Measurements from ENCODE around the gene SCNN1G. TPM values are rescaled to one million over a fixed set of nuclear protein-coding genes. Genes with fewer than 3 reads are reported as not detected.

SCNN1G gene
- total and polyA plus RNA-seq, 2 of the 4 experiments (the other 2 are of a cell fraction), result not detected

- intact Hi-C loops (cut with micrococcal nuclease) (no loop called here), in situ Hi-C loops (cut with MboI; ENCODE audit: low sequenced_read_pairs) (no loop called here), dilution Hi-C loops (cut with HindIII; ENCODE audit: low sequenced_read_pairs, unreplicated experiment) (no loop called here)
- Histone ChIP-seq H3K27me3 (ENCODE audit: control insufficient read depth, insufficient read depth, low read length) (peaks cover 1% of the 10 kb centered on the region; the same call in 1 of the 2 replicates), H3K9ac (ENCODE audit: low read depth, low read length) (no peak overlapping the region), H2BK20ac (ENCODE audit: low read depth, low read length) (no peak overlapping the region), H2BK15ac (ENCODE audit: low read depth, low read length) (no peak overlapping the region), H4K5ac (ENCODE audit: low read depth, low read length) (no peak overlapping the region), H3K4me1 (ENCODE audit: control insufficient read depth, insufficient read depth, low read length) (no peaks in the 10 kb centered on the region), H2AFZ (replicated peaks; ENCODE audit: low read length, poor library complexity) (no peak overlapping the region), H4K20me1 (ENCODE audit: insufficient read depth, low read length) (no peaks in the 10 kb centered on the region), H3K9me1 (ENCODE audit: insufficient read depth, low read length) (no peaks in the 10 kb centered on the region), H3K4me3 (ENCODE audit: insufficient read depth, low read depth, low read length) (no peak overlapping the region), H3K23ac (ENCODE audit: low read depth, low read length) (no peak overlapping the region), H4K8ac (ENCODE audit: low read depth in 2 of 2, low read length in 2 of 2) (no peak overlapping the region), H2BK5ac (ENCODE audit: low read depth, low read length, poor library complexity, severe bottlenecking) (no peak overlapping the region), H3K27ac (ENCODE audit: insufficient read depth, low read length) (no peak overlapping the region), H4K91ac (ENCODE audit: insufficient read depth, low read depth, low read length) (no peak overlapping the region), H3K18ac (ENCODE audit: low read depth, low read length) (no peak overlapping the region), H2AK9ac (replicated peaks; ENCODE audit: low read depth, low read length, poor library complexity) (no peak overlapping the region), H3K9me3 (ENCODE audit: control insufficient read depth, insufficient read depth, low read length) (no peaks in the 10 kb centered on the region), H3K14ac (replicated peaks; ENCODE audit: low read depth, low read length) (no peak overlapping the region), H3K79me1 (ENCODE audit: low read depth in 1 of 2, low read length in 2 of 2) (no peaks in the 10 kb centered on the region), H3K56ac (ENCODE audit: extremely low read depth, insufficient read depth, low read length) (no peak overlapping the region), H3K36me3 (ENCODE audit: control insufficient read depth, insufficient read depth, low read length) (no peaks in the 10 kb centered on the region), H3K4me2 (ENCODE audit: low read depth, low read length) (no peak overlapping the region), H3K4ac (ENCODE audit: low read depth, low read length) (no peak overlapping the region), H2BK120ac (ENCODE audit: low read depth, low read length) (no peak overlapping the region), H2AK5ac (ENCODE audit: low read depth, low read length) (no peak overlapping the region)
- no peak for DNase-seq
- TF ChIP-seq MAFK (IDR thresholded peaks at IDR 0.05; ENCODE audit: low read depth, low read length) (no peak), MAZ (IDR thresholded peaks at IDR 0.05; ENCODE audit: borderline replicate concordance, low read depth, low read length) (no peak), RAD21 (IDR thresholded peaks at IDR 0.05; ENCODE audit: low read length) (no peak), RCOR1 (IDR thresholded peaks at IDR 0.05; ENCODE audit: insufficient replicate concordance, low read length) (no peak), RFX5 (IDR thresholded peaks at IDR 0.05; ENCODE audit: low read depth, low read length) (no peak), ELK1 (IDR thresholded peaks at IDR 0.05; ENCODE audit: borderline replicate concordance, low read depth, low read length) (no peak), CHD1 (IDR thresholded peaks at IDR 0.05; ENCODE audit: low read depth, low read length) (no peak), CEBPB (IDR thresholded peaks at IDR 0.05; ENCODE audit: low read depth, low read length) (no peak), MXI1 (IDR thresholded peaks at IDR 0.05; ENCODE audit: borderline replicate concordance, low read depth, low read length) (no peak), USF2 (IDR thresholded peaks at IDR 0.05; ENCODE audit: low read depth, low read length) (no peak), FOS (IDR thresholded peaks at IDR 0.05; ENCODE audit: low read depth, low read length) (no peak)
- ATAC-seq (ENCODE audit: low read depth), result no peak
- CTCF ChIA-PET, result no interaction called here
- WGBS, 2 experiments (ENCODE audit: extremely low coverage in 2 of 2, insufficient read length in 1 of 2), result no CpG with 5 or more reads among the region's 2 CpGs
- POLR2A ChIA-PET (ENCODE audit: unreplicated experiment), result no interaction called here
- no TSS peak for BruUV-seq (replicated peaks)
These were observed 76.3 kb downstream of the SCNN1G start for GRCh38 chr16:23258919-23259237.

Data from IMR-90 (cell line).